HG03025 (cell line): ENCODE measurements around the gene ZNF490.
"Not testable (repeated sequence)": the region's sequence is repeated elsewhere in the genome, so short reads cannot be mapped to it uniquely, and the experiment has no call there.

ENCODE experiments used
- ATAC-seq: cut with Tn5 transposase; IDR thresholded peaks from one replicate; pipeline ENCODE4 v1.9.1; 2021; ENCODE audit warnings: mild to moderate bottlenecking, moderate library complexity; ENCODE audit not compliant: unreplicated experiment, low FRiP score

Gene ZNF490

DNA sequence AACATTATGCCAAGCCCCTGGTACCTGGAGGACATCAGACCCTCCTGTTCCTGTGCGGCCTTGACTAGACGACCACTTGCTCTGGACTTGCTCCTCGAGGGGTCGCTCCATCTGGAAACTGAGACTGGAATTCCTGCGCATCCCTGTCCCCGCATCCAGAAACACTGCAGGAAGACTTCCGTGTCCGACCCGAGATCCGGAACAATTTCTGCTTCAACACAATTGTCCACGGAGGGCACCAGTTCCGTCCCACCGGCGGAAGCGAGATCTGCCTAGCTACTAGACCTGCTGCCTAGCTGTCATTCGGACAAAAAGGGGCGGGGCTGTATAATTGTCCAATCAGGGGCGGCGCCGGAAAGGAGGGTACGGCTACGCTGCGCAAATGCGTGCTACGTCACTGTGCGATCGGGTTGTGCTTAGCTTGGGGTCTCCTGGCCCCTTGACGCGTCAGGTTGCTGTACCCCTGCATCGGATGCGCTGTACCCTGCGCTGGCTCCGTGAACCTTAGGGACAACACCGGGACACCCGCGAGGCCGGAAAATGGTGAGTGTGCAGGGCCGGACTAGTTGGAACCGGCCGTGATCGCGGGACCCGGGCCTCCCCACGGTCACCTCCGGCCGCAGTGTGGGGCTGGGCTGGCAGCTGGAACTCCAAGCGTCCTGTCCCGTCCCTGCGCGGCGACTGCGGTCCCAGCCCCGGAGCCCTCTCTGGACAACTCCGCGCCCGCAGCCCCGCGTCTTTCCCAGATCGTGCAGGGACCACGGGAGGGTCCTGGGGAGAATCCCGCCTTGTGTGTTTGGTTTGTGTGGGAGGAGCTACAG, at the start of gene ZNF490, which contains the start of gene ZNF791:
Gene ZNF490, minus strand, starts transcription at position 274 of the 821 bp plus-strand sequence. Its CDS starts 133 bp downstream, at position 141.
Gene ZNF791, plus strand, starts transcription at position 381 of the 821 bp plus-strand sequence. Its CDS starts 160 bp downstream, at position 541.
- ATAC-seq: peak; percentile 67

DNA sequence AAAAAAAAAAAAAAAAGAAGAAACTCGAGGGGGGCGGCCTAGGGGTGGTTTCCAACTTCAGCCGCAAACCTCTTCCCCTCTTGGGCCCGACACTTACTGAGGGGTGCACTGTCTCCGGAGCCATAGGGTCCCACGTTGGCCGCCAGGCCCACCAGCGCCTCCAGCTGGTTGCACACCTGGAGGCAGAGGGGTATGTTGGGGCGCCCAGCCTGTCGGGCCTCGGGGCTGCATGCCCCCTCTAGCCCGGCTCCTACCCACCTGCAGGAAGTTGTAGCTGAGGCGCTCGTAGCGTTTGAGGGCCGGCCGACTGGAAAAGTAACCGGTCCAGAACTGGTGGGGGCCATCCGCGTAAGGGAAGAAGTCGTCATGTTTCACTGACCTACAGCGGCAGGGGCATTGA, 47.4 kb upstream of the ZNF490 start:
- no peak for ATAC-seq

DNA sequence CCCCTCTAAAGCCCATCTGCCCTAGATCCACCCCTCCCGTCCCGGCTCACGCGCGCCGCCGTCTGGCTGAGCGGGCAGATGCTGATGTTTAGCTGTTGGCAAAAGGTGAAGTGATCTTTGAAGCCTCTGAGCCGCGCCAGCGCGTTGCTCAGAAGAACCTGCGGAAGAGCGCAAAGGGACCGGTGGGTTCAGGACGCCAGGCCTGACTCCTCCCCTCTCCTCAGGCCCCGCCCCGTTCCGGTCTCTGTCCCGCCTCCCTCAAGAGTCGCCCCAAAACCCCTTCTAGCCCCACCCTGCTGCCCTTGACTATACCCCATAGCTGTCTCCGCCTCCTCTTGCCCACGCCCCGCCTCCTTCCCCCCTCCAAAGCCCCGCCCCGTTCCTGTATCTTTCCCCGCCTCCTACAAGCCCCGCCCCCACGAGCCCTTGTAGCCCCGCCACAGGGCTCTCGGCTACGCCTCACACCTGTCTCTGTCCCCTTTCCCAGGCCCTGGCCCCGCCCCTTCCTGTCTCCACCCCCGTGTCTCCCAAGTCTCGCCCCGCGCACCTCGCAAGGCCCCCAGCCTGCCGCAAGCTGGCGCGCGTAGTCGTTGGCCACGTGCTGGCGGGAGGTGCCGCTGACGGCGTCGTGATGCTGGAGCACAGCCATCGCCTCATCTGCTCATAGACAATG, 46.4 kb upstream of the ZNF490 start:
- ATAC-seq: no peak

DNA sequence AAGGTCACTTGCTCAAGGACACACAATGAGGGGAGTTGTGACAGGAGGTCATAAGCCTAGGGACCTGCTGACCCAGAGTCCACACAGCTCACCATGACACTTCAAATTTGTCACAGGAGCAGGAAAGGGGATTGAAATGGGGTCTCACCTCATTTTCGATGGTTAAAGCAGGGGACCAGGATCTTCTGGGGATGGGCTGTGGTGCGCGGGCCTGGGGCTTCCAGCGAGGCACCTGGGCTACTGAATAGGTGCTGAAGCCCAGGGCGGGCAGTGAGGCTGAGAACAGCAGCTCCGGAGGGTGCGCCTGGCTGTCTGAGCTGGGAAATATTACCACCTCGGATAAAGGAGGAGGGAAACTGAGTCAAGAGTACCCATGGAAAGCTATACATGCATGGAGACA, 44.9 kb upstream of the ZNF490 start:
- no peak for ATAC-seq

DNA sequence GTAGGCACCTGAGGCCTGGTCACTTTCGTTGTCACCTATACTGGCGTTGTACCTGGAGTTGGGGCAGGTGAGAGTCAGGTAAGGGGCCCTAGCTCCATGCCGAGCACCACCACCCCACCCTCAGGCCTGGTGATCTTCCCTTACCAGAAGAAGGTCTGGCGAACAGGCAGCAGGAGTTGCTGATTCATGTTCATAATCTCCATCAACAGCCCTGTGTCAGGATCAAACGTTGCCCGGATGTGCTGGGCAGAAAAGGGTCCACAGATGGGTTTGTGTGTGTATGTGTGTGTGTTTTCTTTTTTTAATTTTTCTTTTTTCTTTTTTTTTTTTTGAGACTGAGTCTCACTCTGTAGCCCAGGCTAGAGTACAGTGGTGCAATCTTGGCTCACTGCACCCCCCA, 41.6 kb upstream of the ZNF490 start:
- no peak for ATAC-seq

DNA sequence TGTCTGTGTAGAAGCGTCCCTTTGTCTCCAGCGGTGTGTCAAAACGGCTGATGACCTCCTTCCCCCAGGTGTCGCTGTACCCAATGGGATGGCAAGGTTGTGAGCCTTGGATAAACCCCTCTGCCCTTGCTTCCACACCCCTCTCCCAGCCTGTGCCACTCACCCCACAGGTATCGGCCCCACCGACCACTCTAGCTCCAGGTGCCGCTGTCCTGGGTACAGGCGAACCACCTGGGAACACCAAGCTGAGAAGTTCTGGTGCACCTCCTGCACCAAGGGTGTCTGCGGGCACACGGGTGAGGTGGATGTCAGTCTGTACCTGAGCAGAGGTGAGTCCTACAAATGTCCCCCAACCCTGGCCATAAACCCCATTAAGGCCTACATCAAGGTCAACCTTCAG, 39.3 kb upstream of the ZNF490 start:
- ATAC-seq: no peak

DNA sequence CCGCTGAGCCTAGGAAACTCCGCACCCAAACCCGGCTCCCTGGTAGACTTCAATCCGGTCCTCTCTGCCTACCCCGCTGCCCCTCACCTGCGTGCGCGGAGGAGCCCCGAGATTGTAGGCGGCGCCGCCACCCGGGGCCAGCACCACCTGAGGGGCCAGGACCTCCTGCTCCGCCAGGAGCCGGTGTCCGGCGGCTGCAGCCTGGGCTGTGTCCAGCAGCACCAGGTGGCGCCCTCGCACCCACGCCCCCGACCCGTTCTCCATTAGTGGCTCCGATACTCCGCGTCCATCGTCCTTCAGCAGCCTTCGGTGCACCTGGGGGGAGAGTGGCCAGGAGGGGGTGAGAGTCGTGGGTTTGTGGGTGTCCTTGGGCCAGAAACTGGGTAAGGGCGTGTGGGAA, 37.5 kb upstream of the ZNF490 start:
- ATAC-seq: no peak

DNA sequence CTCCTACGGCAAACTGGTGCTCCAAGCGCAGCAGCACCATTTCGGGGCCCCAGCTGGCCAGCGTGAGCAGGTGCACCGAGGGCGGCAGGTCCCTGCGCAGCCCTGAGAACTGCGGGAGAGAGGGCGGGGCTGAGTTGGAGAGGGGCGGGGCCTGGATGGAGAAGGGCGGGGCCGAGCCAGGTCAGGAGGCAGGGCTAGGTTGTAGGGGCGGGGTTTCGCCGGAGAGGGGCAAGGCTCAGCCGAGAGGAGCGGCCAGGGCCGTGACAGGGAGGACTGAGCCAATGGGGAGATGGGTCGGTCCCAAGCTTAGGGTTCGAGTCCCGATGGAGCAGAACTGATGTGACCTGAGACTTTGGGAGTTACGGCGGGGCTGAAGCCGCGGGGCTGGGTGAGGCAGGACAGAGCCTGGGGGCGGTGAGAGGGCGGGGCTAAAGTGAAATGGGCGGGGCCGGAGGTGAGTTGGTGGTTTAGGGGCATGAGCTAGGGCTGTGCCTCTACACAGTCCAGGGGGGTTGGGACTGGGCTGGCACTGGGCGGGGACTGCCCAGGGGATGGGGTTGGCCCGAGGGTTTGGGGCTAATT, 37.0 kb upstream of the ZNF490 start:
- no peak for ATAC-seq

DNA sequence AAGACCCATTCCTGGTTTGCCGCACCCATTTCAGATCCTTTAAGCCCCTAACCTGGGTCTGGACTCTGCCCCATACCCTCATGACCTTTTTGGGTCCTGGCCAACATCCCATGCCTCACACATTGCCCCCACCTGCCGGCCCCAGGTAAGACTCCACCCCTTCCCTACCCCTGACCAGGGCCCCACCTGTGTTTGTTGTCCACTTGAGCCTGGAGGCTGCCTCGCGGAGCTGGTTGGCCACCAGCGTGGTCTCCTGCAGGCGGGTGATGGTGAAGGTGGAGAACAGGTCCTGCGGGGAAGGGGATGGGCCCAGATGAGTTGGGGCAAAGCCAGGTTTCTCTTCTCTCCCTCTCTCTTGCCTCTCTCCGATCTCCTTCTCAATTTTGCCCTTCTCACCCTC, 36.4 kb upstream of the ZNF490 start:
- ATAC-seq: no peak

DNA sequence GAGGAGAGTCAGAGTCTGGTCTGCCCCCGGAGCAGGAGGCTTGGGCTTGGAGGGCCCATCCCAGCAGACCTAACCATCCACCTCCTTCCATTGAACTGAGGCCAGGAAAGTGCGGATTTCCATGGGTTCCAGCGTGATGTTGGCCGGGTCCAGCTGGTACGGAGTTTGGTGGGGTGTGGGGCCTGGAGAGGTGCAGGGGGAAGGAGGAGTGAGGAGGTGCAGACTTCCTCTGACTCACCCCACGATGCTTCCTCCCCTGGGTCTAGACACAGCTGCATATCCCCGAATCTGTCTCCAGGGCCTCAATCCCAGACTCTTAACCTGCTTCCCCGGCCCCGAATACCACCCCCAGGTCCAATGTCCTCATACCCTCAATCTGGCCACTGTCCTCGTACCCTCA, 35.9 kb upstream of the ZNF490 start:
- ATAC-seq: no peak

DNA sequence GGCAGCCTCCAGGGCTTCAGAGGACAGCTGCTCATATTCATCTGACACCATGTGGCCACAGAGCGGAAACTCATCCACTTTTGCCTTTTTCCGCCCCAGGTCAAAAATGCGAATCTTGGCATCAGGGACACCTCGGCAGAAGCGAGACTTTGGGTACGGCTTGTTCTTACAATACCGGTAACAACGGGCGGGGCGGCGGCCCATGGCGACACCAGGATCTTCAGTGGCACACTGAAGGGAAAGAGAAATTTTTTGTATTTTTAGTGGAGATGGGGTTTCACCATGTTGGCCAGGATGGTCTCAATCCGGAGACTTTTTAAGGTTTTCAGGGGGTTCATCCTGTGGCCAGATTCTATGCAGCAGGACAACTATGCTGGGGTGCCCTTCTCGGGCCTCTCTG, 33.1 kb upstream of the ZNF490 start:
- ATAC-seq: not testable (repeated sequence)

DNA sequence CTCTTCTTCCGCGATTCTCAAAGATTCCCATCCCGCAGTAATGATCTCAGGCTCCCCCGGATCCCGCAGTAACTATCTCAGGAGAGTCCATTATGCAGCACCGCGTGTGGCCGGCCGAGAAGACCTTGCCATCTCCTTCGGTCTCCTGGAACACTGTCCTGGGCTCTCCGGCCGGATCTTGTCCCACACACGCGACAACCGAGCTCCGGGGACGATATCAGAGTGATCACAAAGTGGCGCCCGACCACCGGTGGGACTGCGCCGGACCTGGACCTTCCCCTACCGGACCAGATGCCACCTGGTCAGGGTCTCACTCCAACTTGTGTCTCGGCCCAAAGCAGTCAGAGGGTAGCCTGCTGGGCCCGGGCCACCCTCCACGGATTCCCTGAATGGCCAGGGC, 31.9 kb upstream of the ZNF490 start:
- ATAC-seq: no peak

DNA sequence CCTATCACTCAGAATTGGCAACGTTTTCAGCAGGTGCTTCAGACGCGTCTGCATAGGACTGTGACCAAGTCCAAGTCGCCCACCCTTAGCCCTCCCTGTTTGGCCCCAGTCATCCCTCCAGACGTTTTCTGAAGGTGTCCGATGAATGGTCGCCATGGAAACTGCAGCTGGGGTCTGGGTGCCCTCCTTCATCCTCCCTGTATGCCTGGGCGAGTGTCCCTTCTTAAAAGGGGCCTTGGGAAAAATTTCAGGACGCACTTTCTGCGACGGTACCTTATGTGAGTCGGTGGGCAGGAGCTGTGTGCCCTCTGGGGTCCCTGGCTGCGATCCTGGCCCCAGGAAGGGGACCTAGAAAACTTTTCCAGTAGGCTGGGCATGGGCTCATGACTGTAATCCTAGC, 30.8 kb upstream of the ZNF490 start:
- ATAC-seq: no peak

DNA sequence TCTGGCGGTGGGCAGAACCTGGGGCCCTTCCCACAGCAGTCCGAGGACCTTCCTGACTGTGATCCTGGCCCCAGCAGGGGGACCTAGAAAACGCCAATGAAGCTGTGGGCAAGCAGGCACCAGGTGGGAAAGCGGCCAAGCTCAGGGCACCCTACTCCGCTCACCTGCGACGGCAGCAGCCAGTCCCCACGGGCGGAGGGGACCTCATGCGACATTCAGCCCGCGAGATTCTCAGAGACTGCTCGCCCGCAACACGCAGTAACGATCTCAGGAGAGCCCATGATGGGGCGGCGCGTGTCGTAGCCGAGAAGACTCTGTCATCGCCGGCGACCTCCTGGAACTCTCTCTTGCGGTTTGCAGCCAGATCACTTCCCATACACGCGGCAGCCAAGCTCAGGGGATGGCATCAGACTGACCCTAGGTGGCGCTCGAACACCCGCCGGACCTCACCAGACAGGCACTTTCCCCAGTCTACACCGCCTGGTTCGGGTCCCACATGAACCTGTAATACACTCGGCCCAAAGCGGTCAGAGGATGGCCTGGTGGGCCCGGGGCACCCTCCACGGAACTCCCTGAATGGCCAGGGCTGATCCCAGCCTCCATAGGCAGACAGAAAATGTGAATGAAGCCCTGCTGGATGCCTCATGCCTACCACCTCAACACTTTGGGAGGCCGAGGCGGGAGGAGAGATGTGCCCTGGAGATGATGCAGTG, 29.4 kb upstream of the ZNF490 start:
- no peak for ATAC-seq

DNA sequence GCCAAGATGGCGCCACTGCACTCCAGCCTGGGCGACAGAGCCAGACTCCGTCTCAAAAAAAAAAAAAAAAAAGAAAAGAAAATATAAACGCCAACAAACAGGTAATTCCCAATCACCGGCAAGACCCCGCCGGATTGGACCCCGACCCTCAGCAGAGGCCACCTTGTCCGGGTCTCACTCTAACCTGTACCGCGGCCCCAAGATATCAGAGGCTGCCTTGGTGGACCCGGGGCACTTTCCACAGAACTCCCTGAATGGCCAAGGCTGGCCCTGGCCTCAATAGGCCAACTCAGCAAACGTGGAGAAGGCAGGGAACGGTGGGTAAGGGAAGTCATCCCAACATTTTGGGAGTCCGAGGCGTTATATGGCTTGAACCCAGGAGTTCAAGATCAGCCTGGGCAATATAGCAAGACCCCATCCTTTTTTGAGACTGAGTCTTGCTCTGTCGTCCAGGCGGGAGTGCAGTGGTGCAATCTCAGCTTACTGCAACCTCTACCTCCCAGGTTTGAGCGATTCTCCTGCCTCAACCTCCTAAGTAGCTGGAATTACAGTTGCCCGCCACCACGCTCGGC, 28.1 kb upstream of the ZNF490 start:
- no peak for ATAC-seq

DNA sequence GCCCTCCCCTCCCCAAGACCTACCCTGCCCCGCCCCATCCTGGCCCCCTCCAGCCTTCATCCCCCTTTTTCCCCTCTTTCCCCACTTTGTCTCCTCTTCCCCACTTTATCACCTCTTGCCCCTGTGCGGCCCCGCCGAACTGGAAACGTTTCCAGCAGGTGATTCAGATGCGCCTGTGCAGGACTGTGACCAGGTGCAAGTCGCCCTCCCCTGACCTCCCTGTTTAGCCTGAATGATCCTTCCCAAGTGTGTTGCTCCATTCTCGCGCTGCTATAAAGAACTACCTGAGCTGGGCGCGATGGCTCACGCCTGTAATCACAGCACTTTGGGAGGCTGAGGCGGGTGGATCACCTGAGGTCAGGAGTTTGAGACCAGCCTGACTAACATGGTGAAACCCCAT, 26.0 kb upstream of the ZNF490 start:
- no peak for ATAC-seq

DNA sequence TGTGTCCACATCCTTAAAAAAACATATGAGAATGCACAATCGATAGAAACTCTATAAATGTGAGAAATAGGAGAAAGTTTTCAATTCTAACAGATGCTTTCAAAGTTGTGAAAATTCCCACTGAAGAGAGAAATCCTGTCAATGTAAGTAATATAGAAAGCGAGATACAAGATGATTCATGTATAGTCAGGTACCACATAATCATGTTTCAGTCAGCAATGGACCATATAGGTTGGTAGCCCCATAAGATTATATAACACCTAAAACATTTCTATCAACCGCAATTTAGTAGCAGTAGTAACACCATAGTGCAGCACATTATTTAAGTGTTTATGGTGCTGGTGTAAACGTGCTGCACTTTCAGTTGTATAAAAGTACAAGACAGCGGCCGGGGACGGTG, 18.6 kb upstream of the ZNF490 start:
- ATAC-seq: no peak

DNA sequence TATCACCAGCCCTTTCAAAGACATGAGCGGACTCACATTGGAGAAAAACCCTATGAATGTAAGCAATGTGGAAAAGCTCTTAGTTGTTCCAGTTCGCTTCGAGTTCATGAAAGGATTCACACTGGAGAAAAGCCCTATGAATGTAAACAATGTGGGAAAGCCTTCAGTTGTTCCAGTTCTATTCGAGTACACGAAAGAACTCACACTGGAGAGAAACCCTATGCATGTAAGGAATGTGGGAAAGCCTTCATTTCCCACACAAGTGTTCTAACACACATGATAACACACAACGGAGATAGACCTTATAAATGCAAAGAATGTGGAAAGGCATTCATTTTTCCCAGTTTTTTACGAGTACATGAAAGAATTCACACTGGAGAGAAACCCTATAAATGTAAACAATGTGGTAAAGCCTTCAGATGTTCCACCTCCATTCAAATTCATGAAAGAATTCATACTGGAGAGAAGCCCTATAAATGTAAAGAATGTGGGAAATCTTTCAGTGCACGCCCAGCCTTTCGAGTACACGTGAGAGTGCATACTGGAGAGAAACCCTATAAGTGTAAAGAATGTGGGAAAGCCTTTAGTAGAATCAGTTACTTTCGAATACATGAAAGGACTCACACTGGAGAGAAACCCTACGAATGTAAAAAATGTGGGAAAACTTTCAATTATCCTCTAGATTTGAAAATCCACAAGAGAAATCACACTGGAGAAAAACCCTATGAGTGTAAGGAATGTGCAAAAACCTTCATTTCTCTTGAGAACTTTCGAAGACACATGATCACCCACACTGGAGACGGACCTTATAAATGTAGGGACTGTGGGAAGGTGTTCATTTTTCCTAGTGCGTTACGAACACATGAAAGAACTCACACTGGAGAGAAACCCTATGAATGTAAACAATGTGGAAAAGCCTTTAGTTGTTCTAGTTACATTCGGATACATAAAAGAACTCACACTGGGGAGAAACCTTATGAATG, 17.7 kb upstream of the ZNF490 start:
- ATAC-seq: no peak

DNA sequence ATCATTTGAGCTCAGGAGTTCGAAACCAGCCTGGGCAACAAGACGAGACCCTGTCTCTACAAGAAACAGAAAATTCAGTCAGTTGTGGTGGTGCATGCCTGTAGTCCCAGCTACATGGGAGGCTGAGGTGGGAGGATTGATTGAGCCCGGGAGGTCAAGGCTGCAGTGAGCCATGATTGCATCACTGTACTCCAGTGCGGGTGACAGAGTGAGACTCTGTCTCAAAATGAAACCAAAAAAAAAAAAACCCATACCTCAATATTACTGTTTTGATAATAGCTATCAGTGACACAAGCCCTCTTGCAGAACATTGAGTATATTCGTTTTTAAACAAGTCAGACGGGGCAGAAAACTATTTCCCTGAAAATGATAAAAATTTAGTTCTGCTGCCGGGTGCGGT, 16.3 kb upstream of the ZNF490 start:
- no peak for ATAC-seq
